ENCODE measurements around the gene PTPN1.
"Not testable (repeated sequence)": the region's sequence is repeated elsewhere in the genome, so short reads cannot be mapped to it uniquely, and the experiment has no call there.

The PTPN1 gene

DNA sequence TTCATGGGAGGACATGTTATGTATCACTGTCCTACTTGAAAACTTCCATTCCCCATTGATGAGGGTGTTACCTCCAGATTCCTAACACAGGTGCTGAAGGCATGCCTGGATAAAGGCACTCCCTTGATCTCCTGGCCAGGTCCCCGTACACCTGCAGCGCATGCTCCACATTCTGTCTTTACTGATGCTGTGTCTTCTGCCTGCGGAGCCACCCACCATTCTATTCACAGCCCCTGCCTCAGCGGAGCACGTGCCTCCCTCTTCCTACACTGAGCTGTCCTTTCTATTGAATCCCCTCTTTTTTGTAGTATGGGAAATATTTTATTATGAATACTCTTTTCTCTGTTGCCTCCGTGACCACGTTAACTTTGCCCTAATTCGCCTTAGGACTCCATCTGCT lies 25.0 kb downstream of the PTPN1 start:
- no peak for DNase-seq

- no peak for DNase-seq
These were observed 26.1 kb downstream of the PTPN1 start for GRCh38 chr20:50536333-50536732.

DNA sequence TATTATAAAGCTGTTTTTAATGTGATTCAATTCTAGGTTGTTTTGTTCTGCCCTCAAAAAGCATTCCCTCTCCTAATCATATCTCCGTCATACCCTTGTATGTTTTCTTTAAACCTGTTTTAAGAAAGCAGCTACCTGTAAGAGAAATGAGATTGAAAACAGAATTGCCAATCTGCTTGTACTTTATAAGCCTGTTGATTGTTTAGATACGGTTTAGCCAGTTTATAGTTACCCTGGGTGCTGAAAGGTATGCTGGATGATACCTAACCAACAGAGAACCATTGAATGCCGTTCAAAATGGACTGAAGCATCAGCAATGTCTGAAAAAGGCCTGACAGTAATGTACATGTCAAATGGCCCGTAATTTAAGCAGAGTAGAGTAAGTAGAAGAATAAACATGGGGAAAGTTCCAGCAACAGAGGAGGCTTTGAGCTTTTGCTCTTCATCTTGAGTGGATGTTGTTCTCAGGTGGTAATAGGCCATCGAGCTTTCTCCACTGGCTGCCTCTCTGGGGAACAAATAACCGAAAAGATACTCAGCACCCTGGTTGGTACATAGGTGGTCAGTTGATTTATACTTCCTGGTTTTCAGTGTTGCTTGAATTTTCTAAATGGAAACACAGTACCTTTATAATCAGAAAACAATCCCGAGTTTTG lies 27.5 kb downstream of the PTPN1 start:
- DNase-seq = no peak

DNA sequence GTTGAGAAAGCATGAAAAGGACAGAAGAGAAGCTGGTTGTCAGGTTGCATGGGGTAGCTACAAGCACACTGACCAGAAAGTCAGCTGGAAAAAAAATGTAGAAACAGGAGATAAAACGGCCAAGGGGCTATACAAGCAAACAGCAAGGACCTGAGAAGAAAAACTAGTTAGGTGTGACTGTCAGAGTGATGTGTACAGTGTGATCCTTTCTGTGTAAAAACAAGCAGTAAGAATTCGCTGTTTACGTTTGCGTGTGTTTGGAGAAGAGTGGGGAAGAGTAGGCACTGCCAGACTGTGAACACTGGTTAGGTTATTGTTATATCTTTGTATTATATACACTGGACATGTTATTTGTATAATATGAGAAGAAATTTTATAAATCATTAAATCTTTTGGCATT lies 28.1 kb downstream of the PTPN1 start:
- DNase-seq = no peak

DNA sequence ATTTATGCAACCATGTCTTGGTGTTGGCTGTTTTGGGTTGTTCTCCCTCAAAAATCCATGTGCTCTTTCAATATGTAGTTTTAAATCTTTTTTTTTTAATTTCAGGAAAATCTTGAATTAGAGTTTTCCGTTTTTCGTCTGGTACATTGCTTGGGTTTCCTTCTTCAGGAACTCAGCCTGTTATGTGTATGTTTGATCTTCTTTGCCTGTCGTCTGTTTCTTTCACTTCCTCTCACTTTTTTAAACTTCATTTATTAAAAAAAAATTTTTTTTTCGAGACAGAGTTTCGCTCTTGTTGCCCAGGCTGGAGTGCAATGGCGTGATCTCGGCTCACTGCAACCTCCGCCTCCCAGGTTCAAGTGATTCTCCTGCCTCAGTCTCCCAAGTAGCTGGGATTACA lies 29.6 kb downstream of the PTPN1 start:
- DNase-seq = not testable (repeated sequence)

DNA sequence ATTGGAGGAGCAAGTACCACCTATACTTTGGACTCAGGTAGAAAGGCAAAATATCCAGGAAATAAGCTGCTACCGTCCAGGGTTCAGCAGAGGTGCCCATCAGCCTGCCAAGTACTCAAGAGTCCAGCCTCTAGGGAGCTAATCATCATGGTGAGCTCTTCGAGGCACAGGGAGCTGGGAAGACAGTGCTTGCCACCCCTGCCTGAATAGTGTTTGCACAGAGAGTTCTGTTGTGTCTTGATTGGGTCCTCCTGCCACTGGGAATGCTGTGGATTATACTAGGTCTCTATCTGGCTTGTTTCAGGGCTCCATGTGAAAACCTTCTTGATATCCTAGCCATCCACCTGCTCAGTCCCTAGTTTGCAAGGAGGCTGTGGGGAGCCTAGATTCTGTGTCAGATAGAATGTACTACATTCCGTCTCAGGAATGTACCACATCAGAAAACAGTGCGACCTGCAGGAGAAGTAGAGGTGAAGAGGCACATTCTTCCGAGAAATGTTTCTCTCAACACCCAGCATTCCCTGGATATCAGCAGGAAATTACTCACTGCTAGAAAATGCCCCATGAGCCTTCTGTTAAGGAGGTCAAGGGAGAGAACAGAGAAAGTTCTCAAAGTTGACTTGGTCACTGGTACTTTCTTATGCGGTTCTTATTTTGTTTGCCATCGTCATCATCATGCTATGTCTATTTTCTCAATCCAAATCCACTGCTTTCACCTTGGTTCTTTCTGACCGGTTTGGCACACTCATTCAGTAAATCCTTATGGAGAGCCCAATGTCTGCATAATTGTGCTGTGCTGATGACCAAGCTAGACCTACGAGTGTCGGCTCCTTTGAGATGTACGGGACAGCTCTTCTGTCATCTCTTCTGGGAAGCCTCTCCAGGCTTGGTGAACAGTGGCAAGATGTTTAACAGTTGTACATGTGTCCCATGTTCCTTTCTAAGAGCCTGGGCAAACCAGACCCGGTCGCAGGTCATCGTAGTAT lies 30.7 kb downstream of the PTPN1 start:
- DNase-seq = no peak

GRCh38 chr20:50541606-50542041 lies 31.4 kb downstream of the PTPN1 start:
- no peak for DNase-seq

GRCh38 chr20:50543326-50543725 lies 33.1 kb downstream of the PTPN1 start:
- no peak for DNase-seq

GRCh38 chr20:50545126-50545525 lies 34.9 kb downstream of the PTPN1 start:
- no peak for DNase-seq

- no peak for DNase-seq
These were observed 36.6 kb downstream of the PTPN1 start for GRCh38 chr20:50546729-50547314.

DNA sequence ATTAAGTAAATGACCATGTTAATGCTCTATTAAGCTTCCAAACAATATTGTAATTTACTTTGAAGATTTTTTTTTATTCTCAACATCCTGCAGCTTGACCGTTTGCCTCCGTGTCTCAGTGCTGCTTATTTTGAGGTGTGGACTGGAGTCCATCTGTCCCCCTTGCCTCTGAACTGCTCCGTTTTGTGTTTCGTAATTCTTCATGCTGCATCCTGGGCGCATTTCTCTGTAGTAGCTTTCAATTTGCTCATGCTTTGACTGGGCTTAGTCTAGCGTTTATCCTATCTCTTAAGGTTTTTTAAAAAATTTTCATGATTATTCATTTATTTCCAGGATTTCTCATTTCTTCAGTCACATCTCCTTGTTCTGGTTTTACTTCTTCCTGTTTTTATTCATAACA lies 37.8 kb downstream of the PTPN1 start:
- no peak for DNase-seq

- DNase-seq = no peak
These were observed 38.2 kb downstream of the PTPN1 start for GRCh38 chr20:50548396-50548795.

- no peak for DNase-seq
These were observed 40.3 kb downstream of the PTPN1 start for GRCh38 chr20:50550531-50550930.

- no peak for DNase-seq
These were observed 41.1 kb downstream of the PTPN1 start for GRCh38 chr20:50551288-50551687.

- no peak for DNase-seq
These were observed 42.8 kb downstream of the PTPN1 start for GRCh38 chr20:50552979-50553378.

GRCh38 chr20:50554694-50555579 lies 44.8 kb downstream of the PTPN1 start:
- no peak for DNase-seq

DNA sequence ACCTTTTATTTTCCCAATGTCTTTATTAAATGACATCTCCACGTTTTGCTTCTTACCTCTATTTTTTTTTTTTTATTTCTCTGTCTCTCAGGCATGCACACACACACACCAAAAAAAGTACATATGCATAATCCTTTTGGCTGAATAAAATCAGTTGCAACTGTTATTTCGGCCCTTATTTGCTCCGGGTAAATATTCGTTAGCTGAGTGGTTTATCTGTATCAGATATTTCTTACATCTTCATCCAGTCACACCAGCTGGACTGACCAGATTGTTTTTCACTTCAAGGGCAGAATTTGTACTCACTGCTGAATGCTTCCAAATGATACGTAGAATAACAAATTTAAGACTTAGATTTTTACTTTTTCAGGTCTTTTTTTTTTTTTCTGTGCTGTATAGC lies 45.5 kb downstream of the PTPN1 start:
- no peak for DNase-seq

GRCh38 chr20:50557549-50558134 lies 47.5 kb downstream of the PTPN1 start:
- no peak for DNase-seq

DNA sequence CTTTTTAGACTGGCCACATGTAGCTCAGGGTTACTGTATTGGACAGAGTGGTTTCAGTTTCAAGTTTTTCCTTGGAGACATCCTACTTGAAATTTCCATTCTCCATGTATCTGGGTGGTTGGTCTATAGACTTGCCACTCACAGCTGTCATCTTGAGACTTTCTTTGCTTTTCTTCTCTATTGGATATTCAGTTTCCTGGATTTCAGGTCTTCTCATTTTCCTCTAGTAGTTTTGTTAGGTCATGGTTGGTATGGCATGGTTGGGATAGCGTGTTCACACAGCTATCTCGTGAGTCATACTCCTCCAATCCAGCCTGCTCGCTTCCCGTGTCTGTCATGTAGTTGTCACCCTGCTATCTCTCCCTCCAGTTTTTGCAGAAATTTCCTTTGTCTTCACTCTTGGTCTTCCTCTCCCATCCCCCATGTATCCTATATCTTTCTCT lies 48.3 kb downstream of the PTPN1 start:
- no peak for DNase-seq

- no peak for DNase-seq
These were observed 49.0 kb downstream of the PTPN1 start for GRCh38 chr20:50559149-50559548.

GRCh38 chr20:50559856-50560638 lies 49.9 kb downstream of the PTPN1 start:
- no peak for DNase-seq

Measured in femur (tissue), 1 donor.